GM19023 (cell line): ENCODE data around the gene ZNF784.

Source experiments
- ATAC-seq: cut with Tn5 transposase; IDR thresholded peaks from one replicate; pipeline ENCODE4 v1.9.1; 2021; ENCODE audit warnings: mild to moderate bottlenecking, moderate library complexity; ENCODE audit not compliant: unreplicated experiment

ZNF784 gene

DNA sequence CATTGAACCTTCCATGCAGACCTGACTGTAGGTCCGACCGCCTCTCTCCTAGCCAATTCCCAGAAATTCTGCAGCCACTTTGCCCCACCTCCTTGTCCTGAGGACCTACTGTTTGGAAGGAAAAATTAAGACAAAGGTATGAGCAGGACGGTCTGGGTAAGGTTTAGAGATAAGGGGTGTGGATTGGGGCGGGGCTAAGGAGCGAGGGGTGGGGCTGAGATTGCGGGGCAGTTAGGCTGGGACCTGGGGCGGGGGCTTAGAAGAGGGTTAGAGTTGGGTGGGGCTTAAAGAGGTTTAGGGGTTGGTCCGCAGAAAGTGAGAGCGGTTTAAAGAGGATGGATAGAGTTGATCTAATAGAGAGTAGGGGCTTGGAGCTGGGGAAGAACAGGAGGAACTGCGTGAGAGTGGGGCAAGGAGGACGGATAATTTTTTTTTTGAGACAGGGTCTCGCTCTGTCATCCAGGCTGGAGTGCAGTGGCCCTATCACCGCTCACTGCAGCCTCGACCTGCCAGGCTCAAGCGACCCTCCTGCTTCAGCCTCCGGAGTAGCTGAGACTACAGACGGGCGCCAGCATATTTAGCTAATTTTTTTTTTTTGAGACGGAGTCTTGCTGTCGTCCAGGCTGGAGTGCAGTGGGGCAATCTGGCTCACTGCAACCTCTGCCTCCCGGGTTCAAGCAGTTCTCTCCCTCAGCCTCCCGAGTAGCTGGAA is 20.6 kb downstream of the ZNF784 start:
- ATAC-seq, result no peak

- no peak for ATAC-seq
Measured at GRCh38 chr19:55603115-55603514, 21.3 kb downstream of the ZNF784 start.

GRCh38 chr19:55602104-55603001 is 22.0 kb downstream of the ZNF784 start:
- no peak for ATAC-seq

DNA sequence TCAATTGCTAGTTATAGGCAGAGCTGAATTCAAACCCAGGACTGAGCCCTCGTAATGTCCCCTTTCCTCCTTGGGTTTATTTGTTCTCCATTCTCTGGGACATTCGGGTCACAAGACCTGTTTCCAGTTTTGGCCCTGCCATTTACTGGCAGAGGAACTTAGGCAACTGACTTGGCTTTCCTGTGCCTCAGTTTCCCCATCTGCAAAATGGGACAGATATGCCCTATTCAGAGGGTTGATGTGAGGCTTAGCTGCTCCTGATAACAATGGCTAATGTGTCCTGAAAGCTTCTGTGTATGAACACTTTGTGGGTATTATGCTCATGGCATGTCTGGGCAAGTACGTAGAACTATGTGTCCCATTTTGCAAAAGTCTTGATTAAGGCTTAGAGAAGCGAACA is 23.3 kb downstream of the ZNF784 start:
- ATAC-seq, result no peak

DNA sequence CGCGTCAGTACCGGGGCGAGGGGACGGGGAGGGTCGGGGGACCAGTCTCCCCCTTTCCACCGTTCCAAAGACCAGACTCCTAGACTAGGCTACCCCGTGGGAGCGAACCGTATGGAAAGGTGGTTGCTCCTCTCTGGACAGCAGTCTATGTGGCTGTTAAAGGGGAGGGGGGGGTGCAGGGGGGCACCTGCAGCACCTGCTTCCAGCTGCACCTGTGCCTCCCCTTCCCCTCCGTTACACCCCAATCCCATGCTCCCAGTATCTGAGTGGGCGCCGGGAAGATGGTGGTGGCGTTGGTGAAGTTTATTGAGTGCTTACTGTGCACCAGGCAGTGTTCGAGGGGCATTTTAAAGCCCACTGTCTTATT is 23.7 kb downstream of the ZNF784 start:
- ATAC-seq, result no peak

DNA sequence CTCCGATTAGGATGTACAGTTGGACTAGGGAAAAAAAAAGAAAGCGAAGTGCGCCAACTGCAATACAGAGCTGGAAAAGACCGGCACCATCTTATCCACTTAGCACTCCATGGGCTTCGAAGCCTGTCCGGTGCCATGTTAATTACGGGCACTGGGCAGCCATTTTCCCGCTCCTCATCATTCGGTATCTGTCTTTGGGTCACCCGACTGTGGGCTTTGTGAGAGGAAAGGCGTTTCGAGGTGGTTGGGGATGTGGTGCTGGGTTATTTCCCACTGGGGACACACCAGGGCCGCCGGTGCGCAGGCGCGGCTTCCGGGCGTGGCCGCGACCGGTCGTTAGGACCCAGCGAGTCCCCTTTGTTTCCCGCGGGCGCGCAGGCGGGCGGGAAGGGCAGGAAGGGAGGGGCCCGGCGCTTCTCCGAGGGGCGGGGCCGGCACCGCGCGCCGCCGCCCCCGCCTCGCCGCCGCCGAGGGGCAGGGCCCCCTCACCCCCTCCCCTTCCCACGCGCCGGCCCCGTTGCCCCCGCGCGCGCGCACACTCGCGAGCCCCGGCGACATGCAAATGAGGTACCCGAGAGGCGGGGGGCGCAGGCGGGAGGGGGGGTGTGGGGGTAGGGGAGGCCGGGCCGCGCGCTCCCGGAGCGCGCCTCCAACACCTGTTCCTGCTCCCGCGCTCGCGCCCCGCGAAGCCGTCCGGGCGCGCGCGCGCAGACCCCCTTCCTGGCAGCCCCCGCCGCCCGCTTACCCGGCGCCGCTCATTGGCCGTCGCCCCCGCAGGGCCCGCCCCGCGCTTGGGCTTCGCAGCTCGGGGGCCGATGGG is 24.3 kb downstream of the ZNF784 start, which contains the start of gene ZNF524:
Gene ZNF524, plus strand, starts transcription at position 447 of the 820 bp plus-strand sequence. CDS start 1,825 bp downstream, outside the sequence.
- ATAC-seq, result peak; percentile 47

DNA sequence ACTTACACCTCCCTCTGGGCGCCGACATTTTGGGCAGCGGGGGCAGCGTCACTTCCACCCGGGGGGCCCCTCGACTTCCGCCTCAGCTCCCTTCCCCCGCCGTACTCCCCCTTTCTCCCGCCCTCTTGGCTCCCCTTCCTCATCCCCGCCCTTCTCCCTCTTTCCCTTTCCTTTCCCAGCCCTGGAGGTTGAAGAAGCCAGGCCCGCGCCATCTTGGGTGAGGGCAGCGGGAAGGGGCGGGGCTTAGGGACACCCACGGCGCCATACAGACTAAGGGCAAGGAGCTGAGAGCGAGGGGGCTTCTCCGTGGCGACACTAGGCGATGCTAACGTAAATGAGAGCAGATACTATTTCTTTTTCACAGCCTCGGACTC is 24.9 kb downstream of the ZNF784 start, which contains the start of gene FIZ1:
Gene FIZ1, minus strand, starts transcription at position 50 of the 374 bp plus-strand sequence. CDS start 1,652 bp downstream, outside the sequence.
- peak; percentile 53 for ATAC-seq

- peak; percentile 53 for ATAC-seq
Measured at GRCh38 chr19:55598719-55599467, 25.5 kb downstream of the ZNF784 start.

- ATAC-seq, result no peak
Measured at GRCh38 chr19:55598034-55598433, 26.3 kb downstream of the ZNF784 start.

GRCh38 chr19:55597501-55597921 is 26.9 kb downstream of the ZNF784 start:
- no peak for ATAC-seq

- no peak for ATAC-seq
Measured at GRCh38 chr19:55596304-55596703, 28.1 kb downstream of the ZNF784 start.

- ATAC-seq, result no peak
Measured at GRCh38 chr19:55594996-55595545, 29.3 kb downstream of the ZNF784 start.

DNA sequence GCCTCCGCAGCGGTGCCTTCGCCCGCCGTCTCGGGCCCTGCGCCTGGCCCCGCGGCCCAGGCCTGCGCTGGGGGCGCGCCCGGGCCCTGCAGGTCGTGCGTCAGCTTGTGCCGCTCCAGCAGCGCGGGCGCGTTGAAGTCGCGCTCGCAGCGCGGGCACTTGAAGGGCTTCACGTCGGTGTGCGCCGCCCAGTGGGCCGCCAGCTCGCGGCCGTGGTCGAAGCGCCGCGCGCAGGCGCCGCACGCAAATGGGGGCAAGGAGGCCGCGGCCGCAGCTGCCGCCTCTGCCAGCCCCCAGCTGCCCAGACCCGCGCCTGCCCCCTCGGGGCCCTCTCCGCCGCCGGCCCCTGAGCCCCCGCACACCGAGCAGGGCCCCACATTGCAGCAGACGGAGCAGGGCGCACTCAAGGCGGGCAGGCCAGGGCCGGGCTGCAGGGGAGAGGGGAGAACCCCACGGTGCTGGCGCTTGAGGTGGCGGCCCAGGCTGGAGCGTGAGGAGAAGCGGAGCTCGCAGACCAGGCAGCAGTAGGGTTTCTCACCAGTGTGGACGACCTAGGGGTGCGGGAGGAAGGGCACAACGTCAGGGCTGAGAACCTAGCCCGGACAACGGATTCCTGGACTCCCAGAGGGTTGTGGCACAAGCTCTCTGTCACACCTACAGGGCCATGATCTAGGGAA is 31.1 kb downstream of the ZNF784 start:
- ATAC-seq, result no peak

DNA sequence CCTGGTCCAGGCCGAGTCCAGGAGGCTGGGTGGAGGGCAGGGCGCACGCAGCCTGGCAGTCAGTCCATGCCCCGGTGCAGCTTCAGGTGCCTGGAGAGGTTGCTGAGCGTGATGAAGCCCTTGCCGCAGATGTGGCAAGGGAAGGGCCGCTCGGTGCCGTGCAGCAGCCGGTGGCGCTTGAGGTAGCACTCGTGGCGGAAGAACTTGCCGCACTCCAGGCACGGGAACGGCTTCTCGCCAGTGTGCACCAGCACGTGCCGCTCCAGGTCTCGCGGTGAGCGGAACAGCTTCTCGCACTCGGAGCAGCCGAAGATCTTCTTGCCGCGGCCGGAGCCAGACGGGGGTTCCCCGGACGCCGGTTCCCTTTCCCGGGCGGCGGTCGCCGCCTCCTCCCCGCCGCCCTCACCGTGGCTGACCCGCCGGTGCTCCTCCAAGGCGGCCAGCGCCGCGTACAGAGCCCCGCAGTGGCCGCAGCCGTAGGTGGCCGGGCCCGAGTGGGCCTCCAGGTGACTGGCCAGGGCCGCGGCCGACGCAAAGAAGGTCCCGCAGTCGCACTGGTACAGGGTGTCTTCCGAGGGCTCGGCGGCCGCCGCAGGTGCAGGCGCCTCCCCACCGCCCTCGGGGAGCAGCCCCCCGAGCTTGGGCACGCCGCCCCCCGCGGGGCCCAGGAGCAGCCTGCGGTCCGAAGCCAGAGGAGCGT is 31.8 kb downstream of the ZNF784 start:
- ATAC-seq, result no peak

DNA sequence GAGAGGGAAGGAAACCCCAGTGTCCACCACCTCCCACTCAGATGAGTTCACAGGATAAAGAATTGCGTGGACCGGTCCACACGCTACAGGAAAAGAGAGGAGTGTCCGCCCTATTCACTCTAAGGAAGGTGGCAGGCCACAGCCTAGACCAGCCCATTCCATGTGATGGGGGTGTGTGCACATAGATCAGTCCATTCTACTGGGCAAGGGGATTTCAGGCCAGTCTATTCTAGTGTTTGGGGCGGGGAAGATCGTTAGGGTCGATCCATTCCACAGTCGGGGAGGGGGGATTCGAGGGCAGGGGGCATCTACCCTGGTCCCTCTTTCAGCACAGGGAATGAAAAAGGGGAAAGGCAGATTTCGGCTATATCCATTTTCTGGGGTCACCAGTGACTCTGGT is 32.8 kb downstream of the ZNF784 start:
- ATAC-seq, result no peak

- no peak for ATAC-seq
Measured at GRCh38 chr19:55590617-55591016, 33.7 kb downstream of the ZNF784 start.

DNA sequence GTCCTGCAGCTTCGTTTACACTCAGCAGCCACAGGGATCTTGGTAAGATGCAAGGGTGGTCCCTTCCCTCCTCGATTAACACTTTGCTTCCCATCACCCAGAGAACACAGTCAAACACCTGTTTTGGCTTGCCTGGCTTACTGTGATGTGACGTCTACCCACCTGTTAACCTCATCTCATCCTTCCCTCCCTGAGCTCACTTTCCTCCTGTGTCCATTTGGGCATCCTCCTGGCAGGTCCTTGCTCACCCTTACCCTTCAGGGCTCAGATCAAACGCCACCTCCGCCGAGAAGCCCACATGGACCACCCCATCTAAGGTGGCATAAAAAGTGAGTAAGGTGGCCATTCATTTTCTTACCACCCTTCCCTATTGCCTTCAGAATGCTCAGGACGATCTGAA is 34.3 kb downstream of the ZNF784 start:
- ATAC-seq, result no peak

DNA sequence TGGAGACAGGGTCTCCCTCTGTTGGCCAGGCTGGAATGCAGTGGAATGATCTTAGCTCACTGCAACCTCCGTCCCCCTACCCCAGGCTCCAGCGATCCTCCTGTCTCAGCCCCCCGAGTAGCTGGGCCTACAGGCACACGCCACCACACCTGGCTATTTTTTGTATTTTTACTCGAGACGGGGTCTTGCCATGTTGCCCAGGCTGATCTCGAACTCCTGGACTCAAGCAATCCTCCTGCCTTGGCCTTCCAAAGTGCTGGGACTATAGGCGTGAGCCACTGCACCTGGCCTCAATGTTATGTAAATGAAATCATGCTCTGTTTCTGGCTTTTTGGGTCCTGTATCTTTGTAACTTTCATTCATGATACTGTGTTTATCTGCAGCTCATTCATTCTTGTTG is 35.6 kb downstream of the ZNF784 start:
- no peak for ATAC-seq
